Measurements from ENCODE around the gene FAM222B. TPM values are rescaled to one million over a fixed set of nuclear protein-coding genes. Genes with fewer than 3 reads are reported as not detected.

Gene FAM222B
- total and polyA plus RNA-seq, 2 of the 4 experiments (the other 2 are of a cell fraction): 2.5 to 10.8 TPM

DNA sequence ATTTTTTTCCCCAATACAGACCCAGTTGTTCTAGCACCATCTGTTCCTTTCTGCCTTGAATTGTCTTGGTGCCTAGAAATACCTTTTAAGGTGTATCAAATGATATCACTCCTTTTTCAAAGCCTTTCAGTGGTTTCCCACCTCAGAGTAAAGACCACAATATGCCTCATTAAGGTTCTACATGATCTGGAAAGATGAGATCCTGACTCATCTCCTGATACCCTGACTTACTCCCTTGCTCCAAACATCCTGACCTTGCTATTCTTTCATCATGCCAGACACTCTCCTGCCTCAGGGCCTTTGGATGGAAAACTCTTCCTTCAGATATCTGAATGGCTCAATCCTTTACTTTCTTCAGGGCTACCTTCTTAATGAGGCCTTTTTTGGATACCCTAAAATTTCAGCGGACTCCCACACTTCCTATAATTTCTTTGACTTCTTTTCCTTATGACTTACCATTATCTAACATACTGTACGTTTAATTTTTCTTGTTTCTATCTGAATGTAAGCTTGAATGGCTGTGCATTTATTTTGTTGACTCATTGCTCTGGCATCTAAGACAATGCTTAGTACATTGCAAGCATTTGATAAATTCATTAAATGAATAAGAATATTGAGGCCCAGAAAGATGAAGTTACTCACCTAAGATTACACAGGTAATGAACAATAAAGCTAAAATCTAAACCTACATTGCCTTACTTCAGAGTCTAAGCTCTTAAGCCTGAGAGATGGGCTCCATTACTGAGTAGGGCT is 35.7 kb upstream of the FAM222B start:
- H2BK20ac ChIP-seq (ENCODE audit: low read depth, low read length): no peak overlapping the region
- no peaks in the 10 kb centered on the region for H3K9me1 ChIP-seq (ENCODE audit: insufficient read depth, low read length)
- H3K4ac ChIP-seq (ENCODE audit: low read depth, low read length): no peak overlapping the region
- H3K9ac ChIP-seq (ENCODE audit: low read depth, low read length): no peak overlapping the region
- BruUV-seq (replicated peaks): no TSS peak
- no peak overlapping the region for H2AK9ac ChIP-seq (replicated peaks; ENCODE audit: low read depth, low read length, poor library complexity)
- no peak overlapping the region for H2AFZ ChIP-seq (replicated peaks; ENCODE audit: low read length, poor library complexity)
- ATAC-seq (ENCODE audit: low read depth) (no peak), DNase-seq (no peak)
- intact Hi-C loops (cut with micrococcal nuclease): no loop called here
- no peak overlapping the region for H2BK5ac ChIP-seq (ENCODE audit: low read depth, low read length, poor library complexity, severe bottlenecking)
- no peak for TF ChIP-seq MAZ (IDR thresholded peaks at IDR 0.05; ENCODE audit: borderline replicate concordance, low read depth, low read length)
- TF ChIP-seq RFX5 (IDR thresholded peaks at IDR 0.05; ENCODE audit: low read depth, low read length): no peak
- TF ChIP-seq ELK1 (IDR thresholded peaks at IDR 0.05; ENCODE audit: borderline replicate concordance, low read depth, low read length): no peak
- TF ChIP-seq CEBPB (IDR thresholded peaks at IDR 0.05; ENCODE audit: low read depth, low read length): no peak
- no peak for TF ChIP-seq MAFK (IDR thresholded peaks at IDR 0.05; ENCODE audit: low read depth, low read length)
- TF ChIP-seq RAD21 (IDR thresholded peaks at IDR 0.05; ENCODE audit: low read length): no peak
- no peak for TF ChIP-seq POLR2A (IDR thresholded peaks at IDR 0.05; ENCODE audit: low read depth, low read length)
- no peak for TF ChIP-seq CTCF (conservative IDR thresholded peaks at IDR 0.05; ENCODE audit: low read depth, low read length)
- no peak for TF ChIP-seq MXI1 (IDR thresholded peaks at IDR 0.05; ENCODE audit: borderline replicate concordance, low read depth, low read length)
- no peak for TF ChIP-seq NFE2L2 (IDR thresholded peaks at IDR 0.05; ENCODE audit: low read depth, low read length)
- TF ChIP-seq BHLHE40 (IDR thresholded peaks at IDR 0.05; ENCODE audit: low read depth, low read length): no peak
- no peak for TF ChIP-seq SMC3 (IDR thresholded peaks at IDR 0.05; ENCODE audit: low read depth, low read length)
- TF ChIP-seq CHD1 (IDR thresholded peaks at IDR 0.05; ENCODE audit: low read depth, low read length): no peak
- no peak for TF ChIP-seq RCOR1 (IDR thresholded peaks at IDR 0.05; ENCODE audit: insufficient replicate concordance, low read length)
- dilution Hi-C loops (cut with HindIII; ENCODE audit: low sequenced_read_pairs, unreplicated experiment): no loop called here
- no peaks in the 10 kb centered on the region for H3K4me1 ChIP-seq (ENCODE audit: control insufficient read depth, insufficient read depth, low read length)
- no peak overlapping the region for H2BK15ac ChIP-seq (ENCODE audit: low read depth, low read length)
- CTCF ChIA-PET: interaction anchor here (0.5 to 2.1 kb wide), 4 partner anchors 52 to 151 kb away, joined by 3 to 11 read pairs (median 6); partner anchors contain the start of gene TLCD1
- H3K79me1 ChIP-seq (ENCODE audit: low read depth in 1 of 2, low read length in 2 of 2): no peaks in the 10 kb centered on the region
- H2BK120ac ChIP-seq (ENCODE audit: low read depth, low read length): no peak overlapping the region
- no peak overlapping the region for H3K4me3 ChIP-seq (ENCODE audit: insufficient read depth, low read depth, low read length)
- H4K91ac ChIP-seq (ENCODE audit: insufficient read depth, low read depth, low read length): no peak overlapping the region
- H3K27ac ChIP-seq (ENCODE audit: insufficient read depth, low read length): no peak overlapping the region
- H3K4me2 ChIP-seq (ENCODE audit: low read depth, low read length): no peak overlapping the region
- POLR2A ChIA-PET (ENCODE audit: unreplicated experiment): no interaction called here
- H3K9me3 ChIP-seq (ENCODE audit: control insufficient read depth, insufficient read depth, low read length): no peaks in the 10 kb centered on the region
- no peaks in the 10 kb centered on the region for H4K20me1 ChIP-seq (ENCODE audit: insufficient read depth, low read length)
- in situ Hi-C loops (cut with MboI; ENCODE audit: low sequenced_read_pairs): no loop called here
- no peak overlapping the region for H3K23ac ChIP-seq (ENCODE audit: low read depth, low read length)
- H4K8ac ChIP-seq (ENCODE audit: low read depth in 2 of 2, low read length in 2 of 2): no peak overlapping the region
- H3K18ac ChIP-seq (ENCODE audit: low read depth, low read length): no peak overlapping the region
- peaks cover 39% of the 10 kb centered on the region for H3K36me3 ChIP-seq (ENCODE audit: control insufficient read depth, insufficient read depth, low read length)
- H2AK5ac ChIP-seq (ENCODE audit: low read depth, low read length): no peak overlapping the region
- H3K56ac ChIP-seq (ENCODE audit: extremely low read depth, insufficient read depth, low read length): no peak overlapping the region
- no CpG with 5 or more reads among the region's 2 CpGs for WGBS, 2 experiments (ENCODE audit: extremely low coverage in 2 of 2, insufficient read length in 1 of 2)
- H3K14ac ChIP-seq (replicated peaks; ENCODE audit: low read depth, low read length): no peak overlapping the region
- H3K27me3 ChIP-seq (ENCODE audit: control insufficient read depth, insufficient read depth, low read length): no peaks in the 10 kb centered on the region
- H4K5ac ChIP-seq (ENCODE audit: low read depth, low read length): no peak overlapping the region

All from IMR-90 (cell line).